ENCODE measurements around the gene CEP126.
"Not testable (repeated sequence)": the region's sequence is repeated elsewhere in the genome, so short reads cannot be mapped to it uniquely, and the experiment has no call there.

Gene CEP126

GRCh38 chr11:101955701-101956100 is 40.9 kb downstream of the CEP126 start:
- no peak overlapping the region for H3K18ac ChIP-seq (ENCODE audit: low read length)
- H3K36me3 ChIP-seq (replicated peaks in 1 of 2; ENCODE audit: control insufficient read depth in 2 of 2, insufficient read depth in 2 of 2, low read length in 2 of 2), result no peaks in the 10 kb centered on the region
- H3K4me2 ChIP-seq (ENCODE audit: insufficient read depth, low read length, poor library complexity, severe bottlenecking), result no peak overlapping the region
- H2BK120ac ChIP-seq (ENCODE audit: low read depth, low read length), result no peak overlapping the region
- no peak overlapping the region for H2AK5ac ChIP-seq (ENCODE audit: low read depth, low read length)
- no peak for DNase-seq (ENCODE audit: low spot score)
- H3K4me1 ChIP-seq (ENCODE audit: control insufficient read depth in 2 of 2, insufficient read depth in 1 of 2, low read depth in 1 of 2, low read length in 2 of 2), result no peaks in the 10 kb centered on the region
- WGBS, 2 donors (ENCODE audit: extremely low coverage in 2 of 2, insufficient read length in 2 of 2, insufficient replicate concordance in 1 of 2), result no CpG with 5 or more reads among the region's 5 CpGs
- H3K9me3 ChIP-seq (replicated peaks in 1 of 2; ENCODE audit: control insufficient read depth in 2 of 2, insufficient read depth in 1 of 2, low read depth in 1 of 2, low read length in 2 of 2), result no peaks in the 10 kb centered on the region
- H3K14ac ChIP-seq (ENCODE audit: low read length), result no peak overlapping the region
- H3K9ac ChIP-seq (ENCODE audit: low read depth, low read length, poor library complexity), result no peak overlapping the region
- H3K4me3 ChIP-seq (ENCODE audit: low read length in 2 of 2), result no peak overlapping the region
- no peak overlapping the region for H3K27ac ChIP-seq (replicated peaks; ENCODE audit: low read length)
- no peak overlapping the region for H4K91ac ChIP-seq (ENCODE audit: low read depth, low read length, poor library complexity)
- no peak overlapping the region for H3K4ac ChIP-seq (ENCODE audit: low read length)
- H4K8ac ChIP-seq (ENCODE audit: low read depth, low read length), result no peak overlapping the region
- H3K23ac ChIP-seq (ENCODE audit: low read depth, low read length, poor library complexity), result no peak overlapping the region
- no peaks in the 10 kb centered on the region for H3K27me3 ChIP-seq (ENCODE audit: control insufficient read depth in 3 of 3, insufficient read depth in 3 of 3, low read depth in 1 of 3, low read length in 3 of 3)
- H2AFZ ChIP-seq (ENCODE audit: low read length), result no peak overlapping the region
- no peak overlapping the region for H2BK5ac ChIP-seq (ENCODE audit: low read length)
- no peak overlapping the region for H2BK12ac ChIP-seq (ENCODE audit: low read length)
- H3K79me1 ChIP-seq (ENCODE audit: low read depth, low read length), result no peaks in the 10 kb centered on the region
- no peak overlapping the region for H2BK15ac ChIP-seq (ENCODE audit: low read length)

GRCh38 chr11:101960231-101960630 is 45.4 kb downstream of the CEP126 start:
- no peak overlapping the region for H2AK5ac ChIP-seq (ENCODE audit: low read depth, low read length)
- H2BK15ac ChIP-seq (ENCODE audit: low read length), result no peak overlapping the region
- no CpG with 5 or more reads among the region's 1 CpG for WGBS, 2 donors (ENCODE audit: extremely low coverage in 2 of 2, insufficient read length in 2 of 2, insufficient replicate concordance in 1 of 2)
- H2BK12ac ChIP-seq (ENCODE audit: low read length), result no peak overlapping the region
- no peak overlapping the region for H3K18ac ChIP-seq (ENCODE audit: low read length)
- H3K4me1 ChIP-seq (ENCODE audit: control insufficient read depth in 2 of 2, insufficient read depth in 1 of 2, low read depth in 1 of 2, low read length in 2 of 2), result no peaks in the 10 kb centered on the region
- H2BK120ac ChIP-seq (ENCODE audit: low read depth, low read length), result no peak overlapping the region
- no peak overlapping the region for H3K14ac ChIP-seq (ENCODE audit: low read length)
- H3K9me3 ChIP-seq (replicated peaks in 1 of 2; ENCODE audit: control insufficient read depth in 2 of 2, insufficient read depth in 1 of 2, low read depth in 1 of 2, low read length in 2 of 2), result no peaks in the 10 kb centered on the region
- no peaks in the 10 kb centered on the region for H3K27me3 ChIP-seq (ENCODE audit: control insufficient read depth in 3 of 3, insufficient read depth in 3 of 3, low read depth in 1 of 3, low read length in 3 of 3)
- H2BK5ac ChIP-seq (ENCODE audit: low read length), result no peak overlapping the region
- no peak overlapping the region for H3K4ac ChIP-seq (ENCODE audit: low read length)
- H3K27ac ChIP-seq (replicated peaks; ENCODE audit: low read length), result no peak overlapping the region
- no peak overlapping the region for H4K91ac ChIP-seq (ENCODE audit: low read depth, low read length, poor library complexity)
- H3K79me1 ChIP-seq (ENCODE audit: low read depth, low read length), result no peaks in the 10 kb centered on the region
- no peak overlapping the region for H3K4me3 ChIP-seq (ENCODE audit: low read length in 2 of 2)
- no peak overlapping the region for H3K4me2 ChIP-seq (ENCODE audit: insufficient read depth, low read length, poor library complexity, severe bottlenecking)
- no peaks in the 10 kb centered on the region for H3K36me3 ChIP-seq (replicated peaks in 1 of 2; ENCODE audit: control insufficient read depth in 2 of 2, insufficient read depth in 2 of 2, low read length in 2 of 2)
- H2AFZ ChIP-seq (ENCODE audit: low read length), result no peak overlapping the region
- no peak overlapping the region for H3K23ac ChIP-seq (ENCODE audit: low read depth, low read length, poor library complexity)
- H4K8ac ChIP-seq (ENCODE audit: low read depth, low read length), result no peak overlapping the region
- H3K9ac ChIP-seq (ENCODE audit: low read depth, low read length, poor library complexity), result no peak overlapping the region
- DNase-seq (ENCODE audit: low spot score), result no peak

- H2BK12ac ChIP-seq (ENCODE audit: low read length); H3K4me2 ChIP-seq (ENCODE audit: insufficient read depth, low read length, poor library complexity, severe bottlenecking); H3K9me3 ChIP-seq (replicated peaks in 1 of 2; ENCODE audit: control insufficient read depth in 2 of 2, insufficient read depth in 1 of 2, low read depth in 1 of 2, low read length in 2 of 2); H3K36me3 ChIP-seq (replicated peaks in 1 of 2; ENCODE audit: control insufficient read depth in 2 of 2, insufficient read depth in 2 of 2, low read length in 2 of 2); H3K14ac ChIP-seq (ENCODE audit: low read length); H2BK5ac ChIP-seq (ENCODE audit: low read length); H3K27ac ChIP-seq (replicated peaks; ENCODE audit: low read length); H2AK5ac ChIP-seq (ENCODE audit: low read depth, low read length); H3K79me1 ChIP-seq (ENCODE audit: low read depth, low read length); H2BK15ac ChIP-seq (ENCODE audit: low read length); H3K27me3 ChIP-seq (ENCODE audit: control insufficient read depth in 3 of 3, insufficient read depth in 3 of 3, low read depth in 1 of 3, low read length in 3 of 3); H4K8ac ChIP-seq (ENCODE audit: low read depth, low read length); H3K4me3 ChIP-seq (ENCODE audit: low read length in 2 of 2); H3K23ac ChIP-seq (ENCODE audit: low read depth, low read length, poor library complexity); H3K9ac ChIP-seq (ENCODE audit: low read depth, low read length, poor library complexity); H2AFZ ChIP-seq (ENCODE audit: low read length); H3K18ac ChIP-seq (ENCODE audit: low read length); H2BK120ac ChIP-seq (ENCODE audit: low read depth, low read length); H3K4me1 ChIP-seq (ENCODE audit: control insufficient read depth in 2 of 2, insufficient read depth in 1 of 2, low read depth in 1 of 2, low read length in 2 of 2); H3K4ac ChIP-seq (ENCODE audit: low read length); H4K91ac ChIP-seq (ENCODE audit: low read depth, low read length, poor library complexity); DNase-seq (ENCODE audit: low spot score): not testable (repeated sequence)
- no CpG with 5 or more reads among the region's 10 CpGs for WGBS, 2 donors (ENCODE audit: extremely low coverage in 2 of 2, insufficient read length in 2 of 2, insufficient replicate concordance in 1 of 2)
Observed at GRCh38 chr11:101964200-101964599, 49.4 kb downstream of the CEP126 start.

GRCh38 chr11:101974255-101974654 is 59.4 kb downstream of the CEP126 start:
- WGBS, 2 donors (ENCODE audit: extremely low coverage in 2 of 2, insufficient read length in 2 of 2, insufficient replicate concordance in 1 of 2), result no CpG with 5 or more reads among the region's 2 CpGs
- no peaks in the 10 kb centered on the region for H3K27me3 ChIP-seq (ENCODE audit: control insufficient read depth in 3 of 3, insufficient read depth in 3 of 3, low read depth in 1 of 3, low read length in 3 of 3)

More at GRCh38 chr11:101974255-101974654, 59.4 kb downstream of the CEP126 start:
- no peak overlapping the region for H3K4me2 ChIP-seq (ENCODE audit: insufficient read depth, low read length, poor library complexity, severe bottlenecking)
- H3K14ac ChIP-seq (ENCODE audit: low read length), result no peak overlapping the region
- H2AFZ ChIP-seq (ENCODE audit: low read length), result no peak overlapping the region
- H3K4me1 ChIP-seq (ENCODE audit: control insufficient read depth in 2 of 2, insufficient read depth in 1 of 2, low read depth in 1 of 2, low read length in 2 of 2), result no peaks in the 10 kb centered on the region
- H3K9ac ChIP-seq (ENCODE audit: low read depth, low read length, poor library complexity), result no peak overlapping the region
- no peak overlapping the region for H2BK12ac ChIP-seq (ENCODE audit: low read length)
- no peaks in the 10 kb centered on the region for H3K36me3 ChIP-seq (replicated peaks in 1 of 2; ENCODE audit: control insufficient read depth in 2 of 2, insufficient read depth in 2 of 2, low read length in 2 of 2)
- no peaks in the 10 kb centered on the region for H3K79me1 ChIP-seq (ENCODE audit: low read depth, low read length)
- no peak overlapping the region for H4K91ac ChIP-seq (ENCODE audit: low read depth, low read length, poor library complexity)
- H4K8ac ChIP-seq (ENCODE audit: low read depth, low read length), result no peak overlapping the region
- H3K4ac ChIP-seq (ENCODE audit: low read length), result no peak overlapping the region
- H2BK120ac ChIP-seq (ENCODE audit: low read depth, low read length), result no peak overlapping the region
- H2BK15ac ChIP-seq (ENCODE audit: low read length), result no peak overlapping the region
- no peak overlapping the region for H3K27ac ChIP-seq (replicated peaks; ENCODE audit: low read length)
- H3K18ac ChIP-seq (ENCODE audit: low read length), result no peak overlapping the region
- H3K23ac ChIP-seq (ENCODE audit: low read depth, low read length, poor library complexity), result no peak overlapping the region
- no peak overlapping the region for H2BK5ac ChIP-seq (ENCODE audit: low read length)
- no peak overlapping the region for H2AK5ac ChIP-seq (ENCODE audit: low read depth, low read length)
- no peak overlapping the region for H3K4me3 ChIP-seq (ENCODE audit: low read length in 2 of 2)
- no peak for DNase-seq (ENCODE audit: low spot score)
- no peaks in the 10 kb centered on the region for H3K9me3 ChIP-seq (replicated peaks in 1 of 2; ENCODE audit: control insufficient read depth in 2 of 2, insufficient read depth in 1 of 2, low read depth in 1 of 2, low read length in 2 of 2)

Data from neuronal stem cell (in vitro differentiated cells).